K562 (cell line): ENCODE data around the gene MAD1L1. TPM values are rescaled to one million over a fixed set of nuclear protein-coding genes. Genes with fewer than 3 reads are reported as not detected.

Experiments
- ATAC-seq: fragments of 200-7000 bp; cut with Tn5 transposase; 3 replicates; pipeline ENCODE4 v1.9.1; 2020; ENCODE audit warnings: moderate library complexity
- BruUV-seq: library from RNA; stranded (reverse); fragments of 400-500 nt; replicated peaks from 2 replicates; lab custom pipeline; 2021; lab: Mats Ljungman, UMichigan
- CTCF ChIA-PET: fragments of 300-600 bp; formaldehyde crosslinking; extraction: SDS; loops from one replicate; lab custom pipeline; 2021; ENCODE audit warnings: low intra/inter-chr PET ratio; lab: Yijun Ruan, JAX
- POLR2A ChIA-PET: fragments of 300-600, 350-650 bp; sonication (Branson Sonifier 250); formaldehyde crosslinking; extraction: SDS; loops from one replicate; lab custom pipeline; 2021; ENCODE audit warnings: antibody characterized with exemption, inconsistent platforms; lab: Yijun Ruan, JAX
- DNase-seq, 4 experiments: peaks; one replicate each; pipeline versions ENCODE4 v3.0.0 to v3.0.0-alpha.2; 2011 to 2018; ENCODE audit warnings: low spot score in 3 of 4, mixed read lengths in 3 of 4; ENCODE audit errors: extremely low read depth in 1 of 4
- FAIRE-seq: peaks from 2 replicates; lab custom pipeline; 2011; peaks lifted over from hg19 to GRCh38; lab: Jason Lieb, UNC
- H2AFZ ChIP-seq: 2 replicates; pipeline ENCODE4 v1.6.0; 2011; ENCODE audit warnings: low read depth, low read length, control low read depth, inconsistent platforms
- H3K27ac ChIP-seq: fragments of 200-600 bp; 3 replicates; pipeline ENCODE4 v1.8.0; 2011; ENCODE audit warnings: low read depth, mild to moderate bottlenecking, control low read depth, inconsistent platforms, low read length, moderate library complexity, mixed read lengths; ENCODE audit errors: extremely low read depth
- H3K27me3 ChIP-seq, 2 experiments: fragments of 300-600 bp in 1 of 2; 2 replicates in 1 of 2; 3 replicates in 1 of 2; pipeline versions ENCODE4 v1.6.0 to v1.8.0; 2011; ENCODE audit warnings: inconsistent platforms in 2 of 2, low read length in 2 of 2, mild to moderate bottlenecking in 1 of 2, mixed read lengths in 1 of 2, moderate library complexity in 1 of 2; ENCODE audit not compliant: control insufficient read depth in 2 of 2, insufficient read depth in 2 of 2
- H3K36me3 ChIP-seq: fragments of 300-600 bp; 3 replicates; pipeline ENCODE4 v1.8.0; 2011; ENCODE audit warnings: mild to moderate bottlenecking, low read length, inconsistent platforms; ENCODE audit not compliant: control insufficient read depth, insufficient read depth
- H3K4me1 ChIP-seq, 2 experiments: fragments of 200-600 bp in 1 of 2; replicated peaks in 1 of 2; 2 replicates in 1 of 2; 3 replicates in 1 of 2; pipeline versions ENCODE4 v1.5.1 to v1.8.0; 2011; ENCODE audit warnings: inconsistent platforms in 2 of 2, low read length in 2 of 2, mild to moderate bottlenecking in 1 of 2, mixed read lengths in 1 of 2, moderate library complexity in 1 of 2; ENCODE audit not compliant: control insufficient read depth in 2 of 2, insufficient read depth in 2 of 2
- H3K4me2 ChIP-seq: 2 replicates; pipeline ENCODE4 v1.6.1; 2011; ENCODE audit warnings: low read length, control low read depth, inconsistent platforms, mixed read lengths; ENCODE audit not compliant: insufficient read depth
- H3K4me3 ChIP-seq: fragments of 200-600 bp; sonication (generic), shearing (Covaris generic); 2 replicates; pipeline ENCODE4 v1.5.1; 2016; ENCODE audit warnings: control low read depth, inconsistent platforms
- H3K79me2 ChIP-seq: fragments of 200-600 bp; 3 replicates; pipeline ENCODE4 v1.8.0; 2011; ENCODE audit warnings: low read length, inconsistent platforms; ENCODE audit not compliant: control insufficient read depth, insufficient read depth
- H3K9ac ChIP-seq, 2 experiments: 2 replicates each; pipeline versions ENCODE4 v1.6.0 to v1.6.1; 2011; ENCODE audit warnings: low read depth in 2 of 2, low read length in 2 of 2, control low read depth in 1 of 2, inconsistent platforms in 1 of 2, mild to moderate bottlenecking in 1 of 2, mixed read lengths in 1 of 2; ENCODE audit not compliant: insufficient read depth in 1 of 2
- H3K9me1 ChIP-seq: one replicate; pipeline ENCODE4 v1.6.0; 2011; ENCODE audit warnings: inconsistent platforms, mild to moderate bottlenecking, low read length, moderate library complexity; ENCODE audit not compliant: control insufficient read depth, insufficient read depth
- H3K9me3 ChIP-seq: replicated peaks from 2 replicates; pipeline ENCODE4 v1.5.1; 2011; ENCODE audit warnings: low read depth, low read length, inconsistent platforms; ENCODE audit not compliant: control insufficient read depth, insufficient read depth
- H4K20me1 ChIP-seq: replicated peaks from 2 replicates; pipeline ENCODE4 v1.6.1; 2011; ENCODE audit warnings: low read length, inconsistent platforms, mixed read lengths; ENCODE audit not compliant: control insufficient read depth, insufficient read depth
- ADNP ChIP-seq: fragments of 200-800 bp; sonication (Bioruptor generic); IDR thresholded peaks from 2 replicates; pipeline ENCODE4 v1.6.1; 2016; ENCODE audit warnings: missing genetic modification characterization, missing compliant biosample characterization
- BMI1 ChIP-seq: fragments of 150-350 bp; IDR thresholded peaks from 2 replicates; pipeline ENCODE4 v1.6.1; 2014; ENCODE audit warnings: low read length
- MEIS2 ChIP-seq: fragments of 450-650 bp; IDR thresholded peaks from 2 replicates; pipeline ENCODE4 v1.6.1; 2014; ENCODE audit warnings: mild to moderate bottlenecking; ENCODE audit not compliant: partially characterized antibody
- NR4A1 ChIP-seq, 2 experiments: fragments of 250-450 bp in 1 of 2; fragments of 450-650 bp in 1 of 2; sonication (Bioruptor Pico) in 1 of 2; IDR thresholded peaks; 2 replicates each; pipeline versions ENCODE4 v1.4.0 to v1.6.1; 2016 to 2020; ENCODE audit warnings: mild to moderate bottlenecking in 2 of 2, missing compliant biosample characterization in 1 of 2, missing genetic modification characterization in 1 of 2, moderate library complexity in 1 of 2
- NUFIP1 ChIP-seq: fragments of 450-650 bp; IDR thresholded peaks from 2 replicates; pipeline ENCODE4 v1.6.1; 2018; ENCODE audit not compliant: partially characterized antibody
- TCFL5 ChIP-seq: fragments of 250-450 bp; sonication (Bioruptor Pico); conservative IDR thresholded peaks from 2 replicates; pipeline ENCODE4 v1.6.1; 2021; ENCODE audit warnings: mild to moderate bottlenecking, moderate library complexity, matching md5 sums
- WHSC1 ChIP-seq: IDR thresholded peaks from one replicate; pipeline ENCODE4 v1.6.1; 2012; ENCODE audit warnings: low read length, control low read depth, inconsistent platforms
- ZNF124 ChIP-seq: sonication (generic); formaldehyde crosslinking; IDR thresholded peaks from 2 replicates; pipeline ENCODE4 v1.8.1; 2022; ENCODE audit warnings: missing genetic modification reagents
- ZNF175 ChIP-seq: fragments of 200-800 bp; sonication (Bioruptor generic); IDR thresholded peaks from 2 replicates; pipeline ENCODE4 v1.6.1; 2016; ENCODE audit warnings: low read depth, mild to moderate bottlenecking, missing genetic modification characterization, missing compliant biosample characterization
- ZNF408 ChIP-seq: fragments of 250-450 bp; sonication (Bioruptor Pico); IDR thresholded peaks from 2 replicates; pipeline ENCODE4 v1.4.0; 2020; ENCODE audit warnings: low read depth, mild to moderate bottlenecking, moderate library complexity
- ZNF436 ChIP-seq: fragments of 250-450, 450-650 bp; sonication (Bioruptor Pico); formaldehyde crosslinking; IDR thresholded peaks from 2 replicates; pipeline ENCODE4 v1.7.0; 2020; ENCODE audit warnings: mild to moderate bottlenecking
- ZNF77 ChIP-seq: fragments of 250-450 bp; sonication (Bioruptor Pico); IDR thresholded peaks from 2 replicates; pipeline ENCODE4 v1.5.0; 2020
- WGBS: fragments of 100-300 bp; shearing (Covaris generic); methylation state at CpG from one replicate; pipeline ENCODE4 v1.1.6; 2016; ENCODE audit warnings: low coverage, mixed read lengths; ENCODE audit not compliant: insufficient coverage; ENCODE audit errors: missing lambda C conversion rate; 5-methylcytosine and 5-hydroxymethylcytosine counted together
- in situ Hi-C: fragments of 300-500 bp; cut with MboI; formaldehyde crosslinking; loops from 4 replicates; pipeline ENCODE4 v1.15.0; 2018; ENCODE audit warnings: inconsistent platforms, mixed read lengths
- intact Hi-C: fragments of 100-400 bp; cut with micrococcal nuclease; formaldehyde crosslinking; loops from 2 replicates; pipeline ENCODE4 v1.14.2; 2022
- polyA plus RNA-seq, 8 experiments: library from polyadenylated mRNA; depleted of rRNA in 4 of 8; stranded (reverse) in 5 of 8; unstranded in 3 of 8; fragments of >200 nt; fragmentation: Nextera tagmentation in 2 of 8; fragmentation: Illumina TruSeq in 1 of 8; extraction: Ambion mirVana in 2 of 8; extraction: Trizol in 1 of 8; gene quantifications; 2 replicates each; pipeline versions ENCODE4 v1.2.1 to v1.2.3, GENCODE V29; 2011 to 2014; ENCODE audit warnings: inconsistent platforms in 1 of 8, missing spikeins in 1 of 8
- total RNA-seq, 7 experiments: library from RNA; depleted of rRNA in 6 of 7; stranded (reverse); fragments of >200 nt in 6 of 7; fragmentation: Illumina TruSeq in 2 of 7; extraction: Trizol in 2 of 7; gene quantifications; 2 replicates each; pipeline versions ENCODE4 v1.2.1 to v1.2.3, GENCODE V29; 2011 to 2021; ENCODE audit warnings: low replicate concordance in 1 of 7
- TF ChIP-seq, protein P1 (sequence below): fragments of 450-650 bp; formaldehyde crosslinking; IDR thresholded peaks from 2 replicates; pipeline ENCODE4 v1.4.0; 2020; ENCODE audit warnings: mild to moderate bottlenecking, mixed read lengths

Gene MAD1L1
- total and polyA plus RNA-seq, 9 of the 15 experiments (the other 6 are each of a cell fraction or from before 2014, with no cell fraction given) = 1.7 to 89.7 (median 18.0) TPM

GRCh38 chr7:1800902-1801301, 431.8 kb downstream of the MAD1L1 start (continued):
- TF ChIP-seq, protein P1, sequence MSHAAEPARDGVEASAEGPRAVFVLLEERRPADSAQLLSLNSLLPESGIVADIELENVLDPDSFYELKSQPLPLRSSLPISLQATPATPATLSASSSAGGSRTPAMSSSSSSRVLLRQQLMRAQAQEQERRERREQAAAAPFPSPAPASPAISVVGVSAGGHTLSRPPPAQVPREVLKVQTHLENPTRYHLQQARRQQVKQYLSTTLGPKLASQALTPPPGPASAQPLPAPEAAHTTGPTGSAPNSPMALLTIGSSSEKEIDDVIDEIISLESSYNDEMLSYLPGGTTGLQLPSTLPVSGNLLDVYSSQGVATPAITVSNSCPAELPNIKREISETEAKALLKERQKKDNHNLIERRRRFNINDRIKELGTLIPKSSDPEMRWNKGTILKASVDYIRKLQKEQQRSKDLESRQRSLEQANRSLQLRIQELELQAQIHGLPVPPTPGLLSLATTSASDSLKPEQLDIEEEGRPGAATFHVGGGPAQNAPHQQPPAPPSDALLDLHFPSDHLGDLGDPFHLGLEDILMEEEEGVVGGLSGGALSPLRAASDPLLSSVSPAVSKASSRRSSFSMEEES (CRISPR knock-in tag) = no peak
- TF ChIP-seq NR4A1 (CRISPR knock-in tag; IDR thresholded peaks at IDR 0.05) = no peak
- TF ChIP-seq NR4A1 (tag; IDR thresholded peaks at IDR 0.05) = no peak
- TF ChIP-seq BMI1 = no peak
- TF ChIP-seq ADNP = no peak

DNA sequence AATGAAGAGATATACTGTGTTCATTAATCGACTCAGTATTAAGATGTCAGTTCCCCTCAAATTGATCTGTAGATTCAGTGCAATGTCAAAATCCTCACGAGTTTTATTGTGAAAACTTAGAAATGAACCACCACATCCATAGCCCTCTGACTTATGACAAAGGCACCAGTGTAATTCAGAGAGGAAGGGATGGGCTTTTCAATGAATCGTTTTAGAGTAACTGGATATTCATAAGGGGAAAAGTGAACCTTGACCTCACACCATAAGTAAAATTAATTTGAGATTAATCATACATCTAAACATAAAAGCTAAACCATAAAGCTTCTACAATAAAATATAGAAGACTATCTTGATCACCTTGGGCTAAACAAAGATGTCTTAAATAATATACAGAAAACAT, 434.6 kb downstream of the MAD1L1 start:
- no peak overlapping the region for H2AFZ ChIP-seq
- DNase-seq (no peak), FAIRE-seq (no peak), ATAC-seq (no peak)
- no peak overlapping the region for H3K4me3 ChIP-seq
- no TSS peak for BruUV-seq
- H3K9me3 ChIP-seq = peaks cover 4% of the 10 kb centered on the region
- ChIA-PET CTCF (no interaction called here), POLR2A (interaction anchor here (0.5 to 0.9 kb wide), 2 partner anchors 13 to 95 kb away, joined by 3 read pairs; no protein-coding TSS in a partner anchor)
- intact Hi-C loops (no loop called here), in situ Hi-C loops (no loop called here)
- H3K4me2 ChIP-seq = no peak overlapping the region
- H3K36me3 ChIP-seq = no peaks in the 10 kb centered on the region
- H3K79me2 ChIP-seq = no peaks in the 10 kb centered on the region
- H3K27me3 ChIP-seq = peaks cover 0 to 7% of the 10 kb centered on the region in 2 experiments; a peak in 1 of 5 replicates
- no peaks in the 10 kb centered on the region for H3K4me1 ChIP-seq
- H4K20me1 ChIP-seq = no peaks in the 10 kb centered on the region
- no peaks in the 10 kb centered on the region for H3K9me1 ChIP-seq
- H3K27ac ChIP-seq = no peak overlapping the region
- WGBS = 2% methylated on average over 3 of the region's 3 CpGs
- no peak overlapping the region for H3K9ac ChIP-seq
- TF ChIP-seq ZNF175 (CRISPR knock-in tag) (no peak), ZNF77 (CRISPR knock-in tag) (no peak), ZNF124 (CRISPR knock-in tag) (no peak), NUFIP1 (no peak), ZNF436 (no peak), ZNF408 (CRISPR knock-in tag) (no peak), MEIS2 (no peak), WHSC1 (no peak), TCFL5 (no peak)
